Myometrial cell (primary cell): ENCODE data around the gene TTC38. TPM values are rescaled to one million over a fixed set of nuclear protein-coding genes. Genes with fewer than 3 reads are reported as not detected.

Experiments used
- total RNA-seq: library from RNA; depleted of rRNA; stranded (reverse); fragments of >200 nt; gene quantifications from 2 replicates; pipeline ENCODE4 v1.2.3, GENCODE V29; 2015

TTC38 gene
- total RNA-seq: 28.7 and 41.2 TPM in 2 replicates

GRCh38 chr22:46267431-46268279 lies at the start of gene TTC38:
Gene TTC38, plus strand, starts transcription at chr22:46268008. Its CDS starts 32 bp downstream, at chr22:46268040.

GRCh38 chr22:46250035-46250782 lies 17.6 kb upstream of the TTC38 start, which contains the start of gene CDPF1:
Gene CDPF1, minus strand, starts transcription at chr22:46250293. Its CDS starts 2,009 bp downstream, at chr22:46248284.

GRCh38 chr22:46263216-46263590 lies 4.6 kb upstream of the TTC38 start, which contains the start of gene PKDREJ:
Gene PKDREJ, minus strand, starts transcription at chr22:46263343. Its CDS starts 21 bp downstream, at chr22:46263322.

GRCh38 chr22:46296257-46297150 lies 28.7 kb downstream of the TTC38 start, which contains the start of gene GTSE1:
Gene GTSE1, plus strand, starts transcription at chr22:46296870. Its CDS starts 531 bp downstream, at chr22:46297401.

GRCh38 chr22:46335201-46336118 lies 67.7 kb downstream of the TTC38 start, which contains the start of gene TRMU:
Gene TRMU, plus strand, starts transcription at chr22:46335714. Its CDS starts 51 bp downstream, at chr22:46335765.

Other genes starting within 250 kb of the TTC38 start
- gene PPARA, start 117.5 kb upstream of the TTC38 start, total RNA-seq: 10.1 and 21.8 TPM in 2 replicates
- gene CDPF1, start 17.7 kb upstream of the TTC38 start, total RNA-seq: 9.2 and 58.5 TPM in 2 replicates
- gene PKDREJ, start 4.7 kb upstream of the TTC38 start, total RNA-seq: not detected in 2 replicates
- gene GTSE1, start 28.9 kb downstream of the TTC38 start, total RNA-seq: 13.8 and 15.9 TPM in 2 replicates
- 26.2 and 27.7 TPM in 2 replicates for gene TRMU, start 67.7 kb downstream of the TTC38 start, total RNA-seq